HEK293 (cell line): ENCODE data around the gene SRMS.
A peak's percentile ranks its signal among the peaks of the same experiment; 100 is the strongest.

Experiments
- BCL6B ChIP-seq: fragments of 450-650 bp; formaldehyde crosslinking; IDR thresholded peaks from 2 replicates; pipeline ENCODE4 v1.5.1; 2017; ENCODE audit warnings: missing biosample characterization, missing genetic modification characterization
- CTCF ChIP-seq: fragments of 450-650 bp; formaldehyde crosslinking; IDR thresholded peaks from 2 replicates; pipeline ENCODE4 v1.5.1; 2016; ENCODE audit warnings: missing biosample characterization, missing genetic modification characterization
- MEIS1 ChIP-seq: sonication (generic); formaldehyde crosslinking; IDR thresholded peaks from 2 replicates; pipeline ENCODE4 v1.8.1; 2022; ENCODE audit warnings: missing genetic modification reagents, mild to moderate bottlenecking, borderline replicate concordance
- PATZ1 ChIP-seq: fragments of 450-650 bp; formaldehyde crosslinking; IDR thresholded peaks from 2 replicates; pipeline ENCODE4 v1.5.1; 2016; ENCODE audit warnings: missing biosample characterization, missing genetic modification characterization
- PRDM2 ChIP-seq: fragments of 450-650 bp; formaldehyde crosslinking; IDR thresholded peaks from 2 replicates; pipeline ENCODE4 v1.5.1; 2016; ENCODE audit warnings: missing biosample characterization, missing genetic modification characterization, borderline replicate concordance
- PRDM6 ChIP-seq: fragments of 450-650 bp; formaldehyde crosslinking; IDR thresholded peaks from 2 replicates; pipeline ENCODE4 v1.5.1; 2017; ENCODE audit warnings: missing biosample characterization, missing genetic modification characterization
- REPIN1 ChIP-seq: fragments of 450-650 bp; formaldehyde crosslinking; IDR thresholded peaks from 2 replicates; pipeline ENCODE4 v1.5.1; 2017; ENCODE audit warnings: missing biosample characterization, missing genetic modification characterization, low read depth
- SALL2 ChIP-seq: fragments of 450-650 bp; formaldehyde crosslinking; IDR thresholded peaks from 2 replicates; pipeline ENCODE4 v1.5.0; 2017; ENCODE audit warnings: missing biosample characterization, mild to moderate bottlenecking, missing genetic modification characterization, borderline replicate concordance
- SETDB1 ChIP-seq: IDR thresholded peaks from one replicate; pipeline ENCODE4 v1.6.1; 2017; ENCODE audit warnings: mild to moderate bottlenecking, low read length, moderate library complexity, mixed read lengths; ENCODE audit not compliant: insufficient read length
- ZEB2 ChIP-seq: fragments of 450-650 bp; formaldehyde crosslinking; IDR thresholded peaks from 2 replicates; pipeline ENCODE4 v1.5.1; 2016; ENCODE audit warnings: missing biosample characterization, missing genetic modification characterization
- ZFP3 ChIP-seq: fragments of 450-650 bp; formaldehyde crosslinking; IDR thresholded peaks from 2 replicates; pipeline ENCODE4 v1.5.1; 2016; ENCODE audit warnings: low read depth, missing biosample characterization, missing genetic modification characterization
- ZNF133 ChIP-seq: fragments of 450-650 bp; formaldehyde crosslinking; IDR thresholded peaks from 2 replicates; pipeline ENCODE4 v1.5.1; 2016; ENCODE audit warnings: missing biosample characterization, missing genetic modification characterization
- ZNF169 ChIP-seq: fragments of 450-650 bp; formaldehyde crosslinking; IDR thresholded peaks from 2 replicates; pipeline ENCODE4 v1.5.1; 2016; ENCODE audit warnings: missing biosample characterization, missing genetic modification characterization
- ZNF174 ChIP-seq: fragments of 450-650 bp; formaldehyde crosslinking; IDR thresholded peaks from 2 replicates; pipeline ENCODE4 v1.5.0; 2017; ENCODE audit warnings: missing biosample characterization, mild to moderate bottlenecking, missing genetic modification characterization
- ZNF184 ChIP-seq: fragments of 450-650 bp; IDR thresholded peaks from 2 replicates; pipeline ENCODE4 v1.5.1; 2018; ENCODE audit warnings: missing biosample characterization, mild to moderate bottlenecking, missing genetic modification characterization
- ZNF19 ChIP-seq: fragments of 450-650 bp; formaldehyde crosslinking; IDR thresholded peaks from 2 replicates; pipeline ENCODE4; 2016; ENCODE audit warnings: missing biosample characterization, missing genetic modification characterization, low read depth
- ZNF423 ChIP-seq: fragments of 450-650 bp; formaldehyde crosslinking; IDR thresholded peaks from 2 replicates; pipeline ENCODE4 v1.5.1; 2016; ENCODE audit warnings: missing biosample characterization, missing genetic modification characterization
- ZNF426 ChIP-seq: fragments of 450-650 bp; formaldehyde crosslinking; IDR thresholded peaks from 2 replicates; pipeline ENCODE4 v1.5.1; 2017; ENCODE audit warnings: missing biosample characterization, missing genetic modification characterization, mild to moderate bottlenecking, inconsistent platforms, moderate library complexity
- ZNF433 ChIP-seq: fragments of 450-650 bp; formaldehyde crosslinking; IDR thresholded peaks from 2 replicates; pipeline ENCODE4 v1.5.1; 2016; ENCODE audit warnings: missing biosample characterization, missing genetic modification characterization, low read depth
- ZNF561 ChIP-seq: fragments of 450-650 bp; IDR thresholded peaks from 2 replicates; pipeline ENCODE4 v1.5.1; 2018; ENCODE audit warnings: missing biosample characterization, missing genetic modification characterization, borderline replicate concordance
- ZNF596 ChIP-seq: fragments of 450-650 bp; IDR thresholded peaks from 2 replicates; pipeline ENCODE4 v1.5.0; 2018; ENCODE audit warnings: missing biosample characterization, mild to moderate bottlenecking, missing genetic modification characterization, moderate library complexity
- ZNF677 ChIP-seq: fragments of 450-650 bp; IDR thresholded peaks from 2 replicates; pipeline ENCODE4 v1.5.0; 2018; ENCODE audit warnings: missing biosample characterization, mild to moderate bottlenecking, missing genetic modification characterization, moderate library complexity
- ZNF76 ChIP-seq: fragments of 450-650 bp; formaldehyde crosslinking; IDR thresholded peaks from 2 replicates; pipeline ENCODE4; 2016; ENCODE audit warnings: low read depth, missing biosample characterization, missing genetic modification characterization, borderline replicate concordance
- ZNF776 ChIP-seq: fragments of 450-650 bp; formaldehyde crosslinking; IDR thresholded peaks from 2 replicates; pipeline ENCODE4 v1.5.0; 2017; ENCODE audit warnings: missing biosample characterization, missing genetic modification characterization, borderline replicate concordance
- ZNF785 ChIP-seq: fragments of 450-650 bp; formaldehyde crosslinking; IDR thresholded peaks from 2 replicates; pipeline ENCODE4 v1.5.1; 2016; ENCODE audit warnings: missing biosample characterization, missing genetic modification characterization

Gene SRMS

GRCh38 chr20:63537525-63538203, 9.9 kb downstream of the SRMS start (continued):
- no peak for TF ChIP-seq PRDM6 (tag by site-specific recombination)
- peak; percentile 99 for TF ChIP-seq CTCF
- TF ChIP-seq MEIS1 (CRISPR knock-in tag), result no peak
- no peak for TF ChIP-seq ZNF677 (tag by site-specific recombination)
- peak; percentile 96 for TF ChIP-seq ZNF423
- TF ChIP-seq SALL2 (tag by site-specific recombination), result no peak
- TF ChIP-seq BCL6B (tag by site-specific recombination), result no peak
- TF ChIP-seq REPIN1 (tag by site-specific recombination), result no peak
- no peak for TF ChIP-seq ZNF169 (tag by site-specific recombination)
- TF ChIP-seq ZNF19, result no peak
- TF ChIP-seq ZNF174 (tag by site-specific recombination), result no peak
- TF ChIP-seq ZNF785, result no peak
- TF ChIP-seq PATZ1 (tag by site-specific recombination), result peak; percentile 95
- no peak for TF ChIP-seq ZNF433 (tag by site-specific recombination)
- no peak for TF ChIP-seq ZNF133 (tag by site-specific recombination)
- no peak for TF ChIP-seq ZFP3 (tag by site-specific recombination)
- no peak for TF ChIP-seq ZNF776 (tag by site-specific recombination)
- no peak for TF ChIP-seq ZNF184 (tag by site-specific recombination)
- no peak for TF ChIP-seq ZNF596 (tag by site-specific recombination)
- no peak for TF ChIP-seq PRDM2
- no peak for TF ChIP-seq ZNF426 (tag by site-specific recombination)
- peak; percentile 55; the same call in 1 of the 2 replicates for TF ChIP-seq ZNF76
- TF ChIP-seq ZNF561, result peak; percentile 60; the same call in 1 of the 2 replicates
- TF ChIP-seq SETDB1, result no peak
- peak; percentile 86 for TF ChIP-seq ZEB2 (tag by site-specific recombination)
